CD14-positive monocyte (primary cell): ENCODE measurements around the gene HDAC10. TPM values are rescaled to one million over a fixed set of nuclear protein-coding genes. Genes with fewer than 3 reads are reported as not detected.
A peak's percentile ranks its signal among the peaks of the same experiment; 100 is the strongest.

Experiments used
- DNase-seq, 3 donors: peaks; one replicate each; pipeline ENCODE4 v3.0.0-alpha.2; 2011 to 2022
- H2AFZ ChIP-seq: 2 replicates; pipeline ENCODE4 v1.6.0; 2012; ENCODE audit warnings: mild to moderate bottlenecking, low read depth, low read length, inconsistent platforms; ENCODE audit not compliant: insufficient read depth, poor library complexity, severe bottlenecking
- H3K27ac ChIP-seq, 2 donors: 1 replicate in 1 of 2; 2 replicates in 1 of 2; pipeline ENCODE4 v1.5.1; 2012 to 2013; ENCODE audit warnings: low read length in 2 of 2, control low read depth in 1 of 2, inconsistent platforms in 1 of 2, low read depth in 1 of 2, mild to moderate bottlenecking in 1 of 2
- H3K27me3 ChIP-seq, 2 donors: one replicate each; pipeline versions ENCODE4 v1.6.0 to v1.6.1; 2011 to 2013; ENCODE audit warnings: low read length in 2 of 2; ENCODE audit not compliant: control insufficient read depth in 2 of 2, insufficient read depth in 2 of 2
- H3K36me3 ChIP-seq, 2 donors: replicated peaks in 1 of 2; 1 replicate in 1 of 2; 2 replicates in 1 of 2; pipeline versions ENCODE4 v1.5.1 to v1.6.1; 2012 to 2013; ENCODE audit warnings: low read length in 2 of 2, control low read depth in 1 of 2, inconsistent platforms in 1 of 2, mild to moderate bottlenecking in 1 of 2; ENCODE audit not compliant: insufficient read depth in 2 of 2, control insufficient read depth in 1 of 2
- H3K4me1 ChIP-seq, 2 donors: 1 replicate in 1 of 2; 2 replicates in 1 of 2; pipeline versions ENCODE4 v1.5.1 to v1.6.1; 2012 to 2013; ENCODE audit warnings: low read length in 2 of 2, control low read depth in 1 of 2, inconsistent platforms in 1 of 2, mild to moderate bottlenecking in 1 of 2, moderate library complexity in 1 of 2; ENCODE audit not compliant: insufficient read depth in 2 of 2, control insufficient read depth in 1 of 2
- H3K4me2 ChIP-seq: replicated peaks from 2 replicates; pipeline ENCODE3; 2012; ENCODE audit warnings: low read length, moderate library complexity, mild to moderate bottlenecking; ENCODE audit not compliant: poor library complexity, severe bottlenecking; ENCODE audit errors: extremely low read depth
- H3K4me3 ChIP-seq, 3 experiments: fragments of 200-600 bp in 1 of 3; sonication (generic) in 1 of 3; replicated peaks in 1 of 3; 1 replicate in 2 of 3; 2 replicates in 1 of 3; pipeline ENCODE4 v1.5.1; 2011 to 2013; ENCODE audit warnings: low read length in 3 of 3, mild to moderate bottlenecking in 3 of 3, control low read depth in 2 of 3, low read depth in 2 of 3, inconsistent platforms in 1 of 3, moderate library complexity in 1 of 3
- H3K79me2 ChIP-seq: 2 replicates; pipeline ENCODE4 v1.6.0; 2012; ENCODE audit warnings: mild to moderate bottlenecking, control low read depth, inconsistent platforms, low read length, moderate library complexity; ENCODE audit not compliant: insufficient read depth
- H3K9ac ChIP-seq: 2 replicates; pipeline ENCODE4 v1.6.0; 2017; ENCODE audit warnings: low read length, mild to moderate bottlenecking; ENCODE audit not compliant: insufficient read depth, poor library complexity, severe bottlenecking
- H3K9me3 ChIP-seq, 2 donors: replicated peaks in 1 of 2; 1 replicate in 1 of 2; 2 replicates in 1 of 2; pipeline versions ENCODE4 v1.5.1 to v1.6.1; 2012 to 2013; ENCODE audit warnings: low read length in 2 of 2, control low read depth in 1 of 2; ENCODE audit not compliant: control insufficient read depth in 1 of 2, insufficient read depth in 1 of 2
- H4K20me1 ChIP-seq: 2 replicates; pipeline ENCODE4 v1.6.0; 2012; ENCODE audit warnings: mild to moderate bottlenecking, low read length, control low read depth, moderate library complexity; ENCODE audit not compliant: insufficient read depth
- H3K27ac Mint-ChIP-seq, 7 donors: one replicate each; pipeline ENCODE4 v1.8.0; 2020; ENCODE audit warnings: mild to moderate bottlenecking in 7 of 7, mixed read lengths in 7 of 7, moderate library complexity in 6 of 7, inconsistent platforms in 2 of 7
- H3K27me3 Mint-ChIP-seq, 3 donors: one replicate each; pipeline ENCODE4 v1.8.0; 2021 to 2022; ENCODE audit warnings: low read depth in 3 of 3, mild to moderate bottlenecking in 3 of 3, mixed read lengths in 3 of 3, moderate library complexity in 3 of 3, inconsistent platforms in 1 of 3
- H3K36me3 Mint-ChIP-seq, 2 donors: one replicate each; pipeline ENCODE4 v1.8.0; 2020; ENCODE audit warnings: mixed read lengths in 2 of 2, inconsistent platforms in 1 of 2, mild to moderate bottlenecking in 1 of 2
- H3K4me1 Mint-ChIP-seq: one replicate; pipeline ENCODE4 v1.8.0; 2020; ENCODE audit warnings: mild to moderate bottlenecking, mixed read lengths
- H3K4me3 Mint-ChIP-seq, 2 donors: one replicate each; pipeline ENCODE4 v1.8.0; 2020; ENCODE audit warnings: mild to moderate bottlenecking in 2 of 2, mixed read lengths in 2 of 2, moderate library complexity in 1 of 2
- H3K9me3 Mint-ChIP-seq, 7 donors: one replicate each; pipeline ENCODE4 v1.8.0; 2020 to 2022; ENCODE audit warnings: mixed read lengths in 7 of 7, mild to moderate bottlenecking in 6 of 7, moderate library complexity in 6 of 7, inconsistent platforms in 2 of 7
- WGBS: methylation state at CpG from one replicate; pipeline ENCODE4 v1.1.5; 2013; ENCODE audit warnings: missing lambda C conversion rate; ENCODE audit not compliant: insufficient coverage; 5-methylcytosine and 5-hydroxymethylcytosine counted together
- intact Hi-C, 2 donors: fragments of 100-400 bp; cut with micrococcal nuclease; formaldehyde crosslinking; loops; one replicate each; pipeline versions ENCODE4 v1.15.0 to v1.15.1; 2023
- polyA plus RNA-seq, 3 donors: library from polyadenylated mRNA; depleted of rRNA in 1 of 3; unstranded in 2 of 3; stranded (reverse) in 1 of 3; fragments of 300-500 nt in 2 of 3; fragments of >200 nt in 1 of 3; fragmentation: Illumina TruSeq in 2 of 3; gene quantifications; 1 replicate in 2 of 3; 2 replicates in 1 of 3; pipeline ENCODE4 v1.2.3, GENCODE V29; 2012 to 2021
- TF ChIP-seq, protein P1 (sequence below): fragments of 200-600 bp; IDR thresholded peaks from one replicate; pipeline ENCODE4 v1.8.0; 2022; ENCODE audit warnings: antibody characterized with exemption, mild to moderate bottlenecking

Gene HDAC10
- polyA plus RNA-seq, 3 donors = 9.2 to 148 (median 13.7) TPM

DNA sequence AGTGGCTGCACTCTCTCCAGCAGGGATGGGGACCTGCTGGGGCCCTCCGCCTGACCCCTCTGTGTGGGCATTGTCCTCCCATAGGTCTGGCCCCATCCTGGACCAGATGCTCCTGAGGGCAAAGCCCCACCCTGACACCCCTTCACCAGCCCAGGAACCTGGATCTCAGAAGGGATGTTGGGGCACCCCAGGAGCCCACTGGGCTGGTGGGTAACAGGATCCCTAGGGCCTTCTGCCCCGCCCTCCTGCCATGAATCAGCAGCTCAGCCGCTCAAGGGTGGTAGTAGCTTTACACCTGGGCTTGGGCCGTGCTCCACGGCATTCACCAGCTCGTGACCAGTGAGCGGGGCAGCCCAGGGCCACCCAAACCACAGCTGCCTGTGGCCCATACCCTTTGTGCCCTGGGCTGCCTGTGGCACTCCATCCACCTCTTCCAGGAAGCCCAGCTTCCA, 11.4 kb upstream of the HDAC10 start:
- peaks cover 7% of the 10 kb centered on the region in 2 donors for H3K9me3 ChIP-seq
- no peak overlapping the region for H3K9ac ChIP-seq
- H3K36me3 Mint-ChIP-seq = no peaks in the 10 kb centered on the region
- H3K4me3 ChIP-seq = no peak overlapping the region
- peaks cover 9 to 23% of the 10 kb centered on the region in 2 donors for H3K4me1 ChIP-seq
- DNase-seq = no peak
- TF ChIP-seq, protein P1, sequence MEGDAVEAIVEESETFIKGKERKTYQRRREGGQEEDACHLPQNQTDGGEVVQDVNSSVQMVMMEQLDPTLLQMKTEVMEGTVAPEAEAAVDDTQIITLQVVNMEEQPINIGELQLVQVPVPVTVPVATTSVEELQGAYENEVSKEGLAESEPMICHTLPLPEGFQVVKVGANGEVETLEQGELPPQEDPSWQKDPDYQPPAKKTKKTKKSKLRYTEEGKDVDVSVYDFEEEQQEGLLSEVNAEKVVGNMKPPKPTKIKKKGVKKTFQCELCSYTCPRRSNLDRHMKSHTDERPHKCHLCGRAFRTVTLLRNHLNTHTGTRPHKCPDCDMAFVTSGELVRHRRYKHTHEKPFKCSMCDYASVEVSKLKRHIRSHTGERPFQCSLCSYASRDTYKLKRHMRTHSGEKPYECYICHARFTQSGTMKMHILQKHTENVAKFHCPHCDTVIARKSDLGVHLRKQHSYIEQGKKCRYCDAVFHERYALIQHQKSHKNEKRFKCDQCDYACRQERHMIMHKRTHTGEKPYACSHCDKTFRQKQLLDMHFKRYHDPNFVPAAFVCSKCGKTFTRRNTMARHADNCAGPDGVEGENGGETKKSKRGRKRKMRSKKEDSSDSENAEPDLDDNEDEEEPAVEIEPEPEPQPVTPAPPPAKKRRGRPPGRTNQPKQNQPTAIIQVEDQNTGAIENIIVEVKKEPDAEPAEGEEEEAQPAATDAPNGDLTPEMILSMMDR = no peak
- no peak overlapping the region for H3K27ac ChIP-seq
- no peak overlapping the region for H2AFZ ChIP-seq
- no peaks in the 10 kb centered on the region for H4K20me1 ChIP-seq
- H3K79me2 ChIP-seq = no peaks in the 10 kb centered on the region
- H3K27me3 Mint-ChIP-seq = peaks cover 41 to 64% (median 51%) of the 10 kb centered on the region in 3 donors
- no peak overlapping the region for H3K27ac Mint-ChIP-seq
- H3K4me3 Mint-ChIP-seq = peak overlapping the region in 1 of 2 donors; percentile 85
- 15% methylated on average over 7 of the region's 7 CpGs for WGBS
- H3K9me3 Mint-ChIP-seq = peaks cover 0 to 11% (median 6%) of the 10 kb centered on the region in 7 donors
- H3K4me1 Mint-ChIP-seq = peaks cover 10% of the 10 kb centered on the region
- H3K4me2 ChIP-seq = peak overlapping the region; percentile 51
- peaks cover 10 to 40% of the 10 kb centered on the region in 2 donors for H3K27me3 ChIP-seq
- H3K36me3 ChIP-seq = no peaks in the 10 kb centered on the region
- intact Hi-C loops = no loop called here

DNA sequence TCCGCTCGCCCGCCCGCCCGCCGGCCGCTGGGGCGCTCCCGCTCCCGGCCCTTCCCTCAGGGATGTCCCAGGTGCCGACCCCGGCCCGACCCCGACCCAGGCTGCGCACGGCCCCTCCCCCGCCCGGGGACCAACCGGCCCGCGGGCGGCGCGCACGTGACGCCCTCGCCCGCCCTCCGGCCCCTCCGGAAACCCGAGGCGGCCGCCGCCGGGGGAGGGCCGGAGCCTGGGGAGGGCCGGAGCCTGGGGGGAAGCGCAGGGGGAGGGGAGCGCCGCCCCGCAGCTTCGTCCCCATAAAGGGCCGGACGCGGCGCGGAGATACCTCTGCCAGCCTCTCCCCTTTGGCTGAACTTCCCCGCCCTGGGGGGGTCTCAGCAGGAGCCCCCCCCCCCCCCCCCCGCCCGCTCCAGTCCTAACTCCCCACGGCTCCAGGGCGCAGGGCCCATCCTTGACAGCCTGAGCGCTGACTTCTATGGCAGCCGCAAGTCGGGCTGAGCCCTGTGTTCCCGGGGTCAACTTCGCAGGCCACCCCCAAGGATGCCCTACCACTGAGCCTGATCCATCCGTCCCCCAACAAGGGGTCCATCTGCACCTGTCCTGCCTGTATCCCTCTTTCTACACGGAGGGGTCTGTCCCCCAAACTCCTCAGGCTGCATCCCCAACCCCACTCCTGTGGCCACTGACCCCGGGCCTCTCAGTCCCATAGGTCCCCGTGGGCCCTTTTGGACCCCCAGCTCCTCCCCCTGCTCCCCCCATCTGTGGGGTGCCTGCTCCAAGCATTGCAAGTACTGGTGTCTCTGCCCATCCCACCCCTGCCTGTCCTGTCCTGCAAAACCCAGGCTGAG, 10.8 kb upstream of the HDAC10 start, which contains the start of gene MAPK12:
TSS of gene MAPK12 (minus strand) at position 69 of the 845 bp plus-strand sequence. CDS start 174 bp downstream, outside the sequence.
- Histone ChIP-seq H3K9me3 (peaks cover under 1 to 7% of the 10 kb centered on the region in 2 donors), H3K27me3 (peaks cover 10 to 40% of the 10 kb centered on the region in 2 donors), H4K20me1 (no peaks in the 10 kb centered on the region), H3K4me3 (peak within 1 kb of the TSS in 1 of 3 experiments; percentile 30), H3K27ac (no peak within 1 kb of the TSS), H3K36me3 (no peaks in the 10 kb centered on the region), H3K4me2 (peak within 1 kb of the TSS; percentile 51), H3K79me2 (no peaks in the 10 kb centered on the region), H3K9ac (no peak within 1 kb of the TSS), H3K4me1 (peaks cover 9 to 23% of the 10 kb centered on the region in 2 donors), H2AFZ (no peak within 1 kb of the TSS)
- Mint-ChIP-seq H3K36me3 (no peaks in the 10 kb centered on the region), H3K9me3 (peaks cover 0 to 6% (median 4%) of the 10 kb centered on the region in 7 donors), H3K27ac (no peak within 1 kb of the TSS), H3K27me3 (peaks cover 41 to 61% (median 49%) of the 10 kb centered on the region in 3 donors), H3K4me1 (peaks cover 10% of the 10 kb centered on the region), H3K4me3 (peak within 1 kb of the TSS; percentile 57 to 85)
- intact Hi-C loops = no loop called here
- TF ChIP-seq, protein P1 = no peak
- WGBS = 3% methylated on average over 53 of the region's 61 CpGs
- no peak for DNase-seq
